Immature natural killer cell (primary cell): Measurements from ENCODE around the gene LRIG3. TPM values are rescaled to one million over a fixed set of nuclear protein-coding genes. Genes with fewer than 3 reads are reported as not detected.

Source experiments
- DNase-seq, 3 donors: peaks; one replicate each; pipeline ENCODE4 v3.0.0; 2022; ENCODE audit warnings: mixed read lengths in 1 of 3
- H3K27ac Mint-ChIP-seq, 6 donors: one replicate each; pipeline ENCODE4 v1.8.0; 2020; ENCODE audit warnings: mixed read lengths in 6 of 6, mild to moderate bottlenecking in 5 of 6, inconsistent platforms in 4 of 6, moderate library complexity in 3 of 6
- H3K27me3 Mint-ChIP-seq, 3 donors: one replicate each; pipeline ENCODE4 v1.8.0; 2020 to 2021; ENCODE audit warnings: low read depth in 3 of 3, mild to moderate bottlenecking in 3 of 3, mixed read lengths in 3 of 3, moderate library complexity in 3 of 3, inconsistent platforms in 1 of 3
- H3K36me3 Mint-ChIP-seq, 3 donors: one replicate each; pipeline ENCODE4 v1.8.0; 2020; ENCODE audit warnings: mixed read lengths in 3 of 3, inconsistent platforms in 2 of 3, mild to moderate bottlenecking in 2 of 3
- H3K4me1 Mint-ChIP-seq, 2 donors: one replicate each; pipeline ENCODE4 v1.8.0; 2020; ENCODE audit warnings: inconsistent platforms in 2 of 2, mild to moderate bottlenecking in 2 of 2, mixed read lengths in 2 of 2, moderate library complexity in 1 of 2
- H3K4me3 Mint-ChIP-seq, 5 donors: one replicate each; pipeline ENCODE4 v1.8.0; 2020; ENCODE audit warnings: mild to moderate bottlenecking in 5 of 5, mixed read lengths in 5 of 5, inconsistent platforms in 3 of 5, moderate library complexity in 3 of 5
- H3K9me3 Mint-ChIP-seq, 6 donors: one replicate each; pipeline ENCODE4 v1.8.0; 2020; ENCODE audit warnings: mild to moderate bottlenecking in 6 of 6, mixed read lengths in 6 of 6, inconsistent platforms in 4 of 6, moderate library complexity in 3 of 6
- polyA plus RNA-seq, 3 donors: library from polyadenylated mRNA; unstranded; fragments of 300-500 nt; fragmentation: Illumina TruSeq; gene quantifications; one replicate each; pipeline ENCODE4 v1.2.3, GENCODE V29; 2021

LRIG3 gene
- polyA plus RNA-seq, 3 donors from 2014 or later, result not detected

DNA sequence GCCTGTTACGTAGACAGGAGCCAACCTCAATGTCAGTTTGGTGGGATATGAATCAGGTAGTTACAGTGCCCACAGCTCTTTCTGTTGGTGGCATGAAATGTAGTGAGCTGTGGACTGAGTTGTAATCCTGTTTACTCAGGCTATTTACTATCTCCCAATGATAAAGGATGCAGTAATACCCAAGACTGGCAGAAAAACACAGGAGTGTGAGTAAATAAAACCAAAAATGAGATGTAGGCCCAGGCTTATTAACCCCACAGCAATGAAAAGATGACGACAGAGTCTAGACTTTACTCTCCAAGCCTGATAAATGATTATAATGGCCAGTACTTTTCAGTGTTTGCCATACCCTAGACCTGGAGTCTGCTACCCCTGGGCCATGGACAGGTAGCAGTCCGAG is 22.8 kb upstream of the LRIG3 start:
- Mint-ChIP-seq H3K4me1 (no peaks in the 10 kb centered on the region), H3K27ac (no peak overlapping the region)

GRCh38 chr12:58942345-58942744 is 22.0 kb upstream of the LRIG3 start:
- DNase-seq, result no peak
- Mint-ChIP-seq H3K4me1 (no peaks in the 10 kb centered on the region), H3K27ac (no peak overlapping the region), H3K27me3 (peaks cover 0 to 2% (median 0%) of the 10 kb centered on the region in 3 donors), H3K4me3 (no peak overlapping the region), H3K36me3 (no peaks in the 10 kb centered on the region), H3K9me3 (peaks cover 0 to 26% (median 5%) of the 10 kb centered on the region in 6 donors)

More for the DNA sequence above, 22.8 kb upstream of the LRIG3 start:
- no peak for DNase-seq
- H3K4me3 Mint-ChIP-seq, result no peak overlapping the region
- no peaks in the 10 kb centered on the region for H3K36me3 Mint-ChIP-seq
- H3K27me3 Mint-ChIP-seq, result peaks cover 0 to 2% (median 0%) of the 10 kb centered on the region in 3 donors
- peaks cover 0 to 29% (median 10%) of the 10 kb centered on the region in 6 donors for H3K9me3 Mint-ChIP-seq

DNA sequence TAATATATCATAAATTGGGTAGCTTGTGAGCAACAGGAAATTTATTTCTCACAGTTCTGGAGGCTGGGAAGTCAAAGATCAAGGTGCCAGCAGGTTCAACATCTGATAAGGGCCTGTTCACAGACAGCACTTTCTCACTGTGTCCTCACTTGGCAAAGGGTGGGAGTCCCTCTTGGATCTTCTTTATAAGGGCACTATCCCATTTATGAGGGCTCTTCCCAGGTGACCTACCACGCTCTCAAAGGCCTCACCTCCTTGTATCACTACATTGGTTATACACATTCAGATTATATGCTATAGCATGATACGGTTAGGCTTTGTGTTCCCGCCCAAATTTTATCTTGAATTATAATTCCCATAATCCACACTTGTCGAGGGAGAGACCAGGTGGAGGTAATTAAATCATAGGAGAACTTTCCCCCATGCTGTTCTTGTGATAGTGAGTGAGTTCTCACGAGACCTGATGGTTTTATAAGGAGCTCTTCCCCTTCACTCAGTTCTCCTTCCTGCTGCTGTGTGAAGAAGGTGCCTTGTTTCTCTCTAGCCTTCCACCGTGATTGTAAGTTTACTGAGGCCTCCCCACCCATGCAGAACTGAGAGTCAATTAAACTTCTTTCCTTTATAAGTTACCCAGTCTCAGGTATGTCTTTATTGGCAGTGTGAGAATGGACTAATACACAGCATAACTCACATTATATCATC is 19.2 kb upstream of the LRIG3 start:
- no peak overlapping the region for H3K4me3 Mint-ChIP-seq
- no peak for DNase-seq
- no peaks in the 10 kb centered on the region for H3K36me3 Mint-ChIP-seq
- H3K4me1 Mint-ChIP-seq, result no peaks in the 10 kb centered on the region
- peaks cover 0 to 17% (median under 1%) of the 10 kb centered on the region in 6 donors for H3K9me3 Mint-ChIP-seq
- peaks cover 0 to 2% (median 0%) of the 10 kb centered on the region in 3 donors for H3K27me3 Mint-ChIP-seq
- H3K27ac Mint-ChIP-seq, result no peak overlapping the region

DNA sequence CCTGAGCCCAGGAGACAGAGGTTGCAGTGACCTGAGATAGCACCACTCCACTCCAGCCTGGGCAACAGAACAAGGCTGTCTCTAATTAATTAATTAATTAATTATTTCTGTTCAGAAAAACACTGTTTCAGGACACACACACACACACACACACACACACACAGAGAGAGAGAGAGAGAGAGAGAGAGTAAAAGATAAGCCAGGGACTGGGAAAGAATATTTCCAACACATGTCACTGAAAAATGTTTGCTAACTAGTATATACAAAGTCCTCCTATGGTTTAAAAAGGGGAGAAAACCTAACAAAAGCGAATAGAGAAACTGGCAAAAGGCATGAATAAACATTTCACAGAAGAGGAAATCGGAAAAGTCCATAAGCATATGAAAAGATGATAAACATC is 18.1 kb upstream of the LRIG3 start:
- Mint-ChIP-seq H3K27me3 (peaks cover 0 to 3% (median 0%) of the 10 kb centered on the region in 3 donors), H3K4me3 (no peak overlapping the region), H3K36me3 (no peaks in the 10 kb centered on the region), H3K27ac (no peak overlapping the region), H3K4me1 (no peaks in the 10 kb centered on the region), H3K9me3 (peaks cover 0 to 17% (median 2%) of the 10 kb centered on the region in 6 donors)
- no peak for DNase-seq

DNA sequence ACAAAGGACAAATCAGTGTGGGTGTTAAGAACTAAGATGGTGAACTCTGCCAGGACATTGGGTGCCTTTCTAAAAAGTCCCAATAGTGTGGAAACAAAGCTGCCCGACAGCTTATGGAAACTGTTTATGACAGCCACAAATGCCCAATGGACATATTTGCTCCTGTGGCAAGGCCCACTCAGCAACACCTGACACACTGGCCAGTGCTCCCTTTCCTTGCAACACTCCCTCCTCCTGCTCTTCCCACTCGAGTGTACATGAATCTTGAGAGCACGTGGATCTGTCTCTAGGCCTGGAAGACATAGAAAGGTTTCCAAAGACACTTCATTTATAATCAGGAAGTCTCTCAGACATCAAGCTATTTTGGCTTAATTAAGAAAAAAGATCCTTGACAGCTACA is 14.2 kb upstream of the LRIG3 start:
- H3K36me3 Mint-ChIP-seq, result no peaks in the 10 kb centered on the region
- peaks cover 2 to 11% (median 5%) of the 10 kb centered on the region in 6 donors for H3K9me3 Mint-ChIP-seq
- no peaks in the 10 kb centered on the region for H3K4me1 Mint-ChIP-seq
- H3K27ac Mint-ChIP-seq, result no peak overlapping the region
- DNase-seq, result no peak
- no peak overlapping the region for H3K4me3 Mint-ChIP-seq
- peaks cover 0 to 3% (median 0%) of the 10 kb centered on the region in 3 donors for H3K27me3 Mint-ChIP-seq

DNA sequence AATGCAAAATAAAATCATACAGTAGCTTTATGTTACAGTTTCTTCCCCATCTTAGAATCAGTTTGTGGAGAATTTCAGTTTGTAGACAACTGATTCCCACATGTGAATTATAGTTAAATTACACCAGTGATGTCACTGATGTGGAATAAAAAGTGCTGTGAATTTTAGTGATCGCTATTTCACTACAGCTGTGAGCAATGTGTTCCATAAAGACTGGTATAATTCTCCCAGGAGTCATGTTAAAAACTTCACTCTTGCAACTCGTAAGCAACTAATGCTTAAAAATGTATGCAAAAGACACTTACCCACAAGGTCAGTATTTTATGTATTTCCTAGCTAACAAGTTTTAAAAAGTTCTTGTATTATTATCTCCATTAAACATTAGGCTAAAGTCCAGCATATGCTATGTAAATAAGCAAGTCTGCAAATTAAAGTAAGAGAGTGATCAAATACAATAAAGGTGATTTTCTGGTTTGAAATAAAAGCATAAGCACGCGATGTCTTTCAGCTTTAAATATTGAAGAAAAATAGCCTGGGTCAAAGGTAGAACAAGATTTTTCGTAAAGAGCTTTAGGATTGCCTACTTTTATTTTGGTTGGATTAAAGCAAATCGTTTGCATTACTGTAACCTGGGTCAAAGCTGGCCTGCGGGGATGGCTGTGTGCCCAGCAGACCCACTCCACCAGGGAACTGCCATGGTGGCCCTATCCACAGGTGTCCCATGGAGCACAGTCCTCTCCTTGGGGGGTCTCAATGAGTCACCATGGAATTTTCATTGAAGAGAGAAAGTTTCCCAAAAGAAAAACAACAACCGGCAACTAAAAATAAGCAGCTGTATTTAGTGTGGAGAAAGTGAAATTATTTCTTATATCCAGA is 12.7 kb upstream of the LRIG3 start:
- Mint-ChIP-seq H3K4me3 (no peak overlapping the region), H3K27ac (no peak overlapping the region), H3K4me1 (no peaks in the 10 kb centered on the region), H3K36me3 (no peaks in the 10 kb centered on the region), H3K9me3 (peaks cover 2 to 10% (median 5%) of the 10 kb centered on the region in 6 donors), H3K27me3 (peaks cover 0 to 3% (median 1%) of the 10 kb centered on the region in 3 donors)
- DNase-seq, result no peak

DNA sequence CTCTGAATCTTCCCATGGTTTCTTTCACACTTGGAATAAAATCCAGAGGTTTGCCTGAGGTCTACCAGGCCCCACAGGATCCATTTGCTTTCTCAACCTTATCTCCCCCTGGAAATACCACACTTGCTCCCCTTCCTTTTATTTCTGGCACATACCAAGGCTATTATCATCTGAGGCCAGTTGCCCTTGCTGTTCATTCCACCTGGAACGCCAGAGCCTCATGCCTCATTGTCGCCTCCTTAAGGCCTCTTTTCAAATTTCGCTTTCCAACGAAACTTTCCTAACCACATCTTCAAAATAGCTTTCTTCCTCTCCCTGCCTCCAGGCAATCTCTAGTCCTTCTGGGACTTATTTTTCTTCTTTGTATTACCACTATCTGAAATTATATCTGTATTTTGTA is 11.2 kb upstream of the LRIG3 start:
- no peaks in the 10 kb centered on the region for H3K36me3 Mint-ChIP-seq
- peaks cover 0 to 3% (median 3%) of the 10 kb centered on the region in 3 donors for H3K27me3 Mint-ChIP-seq
- peaks cover 0 to 8% (median 5%) of the 10 kb centered on the region in 6 donors for H3K9me3 Mint-ChIP-seq

GRCh38 chr12:58930770-58931324 is 10.5 kb upstream of the LRIG3 start:
- no peaks in the 10 kb centered on the region for H3K4me1 Mint-ChIP-seq
- no peak for DNase-seq
- peaks cover 0 to 3% (median 3%) of the 10 kb centered on the region in 3 donors for H3K27me3 Mint-ChIP-seq
- peaks cover 0 to 11% (median 5%) of the 10 kb centered on the region in 6 donors for H3K9me3 Mint-ChIP-seq
- H3K27ac Mint-ChIP-seq, result no peak overlapping the region
- no peaks in the 10 kb centered on the region for H3K36me3 Mint-ChIP-seq
- H3K4me3 Mint-ChIP-seq, result no peak overlapping the region

More for the DNA sequence above, 11.2 kb upstream of the LRIG3 start:
- Mint-ChIP-seq H3K27ac (no peak overlapping the region), H3K4me3 (no peak overlapping the region), H3K4me1 (no peaks in the 10 kb centered on the region)
- no peak for DNase-seq

- H3K9me3 Mint-ChIP-seq, result peaks cover 2 to 16% (median 5%) of the 10 kb centered on the region in 6 donors
- no peaks in the 10 kb centered on the region for H3K4me1 Mint-ChIP-seq
- H3K27me3 Mint-ChIP-seq, result peaks cover 0 to 3% (median 1%) of the 10 kb centered on the region in 3 donors
- DNase-seq, result no peak
- H3K4me3 Mint-ChIP-seq, result no peak overlapping the region
- H3K27ac Mint-ChIP-seq, result no peak overlapping the region
- H3K36me3 Mint-ChIP-seq, result no peaks in the 10 kb centered on the region
Observed at GRCh38 chr12:58927120-58927519, 6.8 kb upstream of the LRIG3 start.

DNA sequence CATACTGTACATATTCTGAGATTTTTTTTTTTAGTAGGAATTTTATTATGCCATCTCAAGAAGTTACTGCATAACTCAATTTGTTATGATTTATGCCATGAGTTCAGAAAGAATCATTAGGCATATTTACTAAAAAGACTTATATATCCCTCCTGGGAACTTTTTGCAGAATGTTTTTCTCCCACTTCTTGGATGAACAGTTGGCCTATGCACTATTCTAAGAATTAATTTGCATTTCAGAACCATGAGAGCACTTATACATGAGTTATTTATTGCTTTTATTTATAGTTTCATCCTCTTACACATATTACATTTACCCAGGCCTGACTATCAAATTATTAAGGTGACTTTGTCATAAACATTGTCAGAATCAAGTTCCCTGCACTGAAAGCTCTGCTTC is 6.3 kb upstream of the LRIG3 start:
- no peak for DNase-seq
- H3K4me1 Mint-ChIP-seq, result no peaks in the 10 kb centered on the region
- H3K27ac Mint-ChIP-seq, result no peak overlapping the region
- no peak overlapping the region for H3K4me3 Mint-ChIP-seq
- peaks cover 0 to 3% (median 1%) of the 10 kb centered on the region in 3 donors for H3K27me3 Mint-ChIP-seq
- H3K36me3 Mint-ChIP-seq, result no peaks in the 10 kb centered on the region
- peaks cover 2 to 14% (median 5%) of the 10 kb centered on the region in 6 donors for H3K9me3 Mint-ChIP-seq

- Mint-ChIP-seq H3K36me3 (no peaks in the 10 kb centered on the region), H3K27ac (no peak overlapping the region), H3K4me3 (no peak overlapping the region), H3K4me1 (no peaks in the 10 kb centered on the region), H3K9me3 (peaks cover 0 to 12% (median 8%) of the 10 kb centered on the region in 6 donors), H3K27me3 (peaks cover 0 to 5% (median 3%) of the 10 kb centered on the region in 3 donors)
- no peak for DNase-seq
Observed at GRCh38 chr12:58925751-58926150, 5.4 kb upstream of the LRIG3 start.

DNA sequence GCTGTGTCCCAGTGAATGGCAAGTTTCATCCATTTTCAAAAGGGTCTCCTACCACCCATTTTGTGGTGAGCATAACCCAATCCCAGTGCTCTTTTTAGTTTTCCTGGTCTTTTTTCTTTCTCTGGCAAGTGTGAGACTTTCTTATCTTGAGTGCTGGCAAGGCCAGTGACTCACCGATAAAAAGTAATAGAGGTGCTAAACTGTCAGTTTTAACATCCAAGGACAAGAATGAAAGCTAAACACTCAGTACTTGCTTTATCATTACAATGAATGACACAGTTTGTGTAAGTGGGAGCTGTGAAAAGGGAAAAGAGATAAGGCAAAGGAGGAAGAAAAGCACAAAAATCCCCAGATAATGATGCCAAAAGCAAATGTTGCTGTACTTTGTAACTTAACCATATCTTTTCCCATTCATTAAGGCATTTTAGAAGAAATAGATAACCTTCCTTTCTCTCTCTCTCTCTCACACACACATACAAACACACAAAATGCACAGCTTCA is 4.9 kb upstream of the LRIG3 start:
- Mint-ChIP-seq H3K4me3 (no peak overlapping the region), H3K9me3 (peaks cover 0 to 12% (median 8%) of the 10 kb centered on the region in 6 donors)
- no peak for DNase-seq

GRCh38 chr12:58924652-58925051 is 4.3 kb upstream of the LRIG3 start:
- Mint-ChIP-seq H3K9me3 (peaks cover 0 to 12% (median 8%) of the 10 kb centered on the region in 6 donors), H3K4me1 (no peaks in the 10 kb centered on the region), H3K27ac (no peak overlapping the region), H3K27me3 (peaks cover 0 to 5% (median 3%) of the 10 kb centered on the region in 3 donors), H3K4me3 (no peak overlapping the region), H3K36me3 (no peaks in the 10 kb centered on the region)
- no peak for DNase-seq

More for the DNA sequence above, 4.9 kb upstream of the LRIG3 start:
- no peak overlapping the region for H3K27ac Mint-ChIP-seq
- no peaks in the 10 kb centered on the region for H3K36me3 Mint-ChIP-seq
- H3K4me1 Mint-ChIP-seq, result no peaks in the 10 kb centered on the region
- H3K27me3 Mint-ChIP-seq, result peaks cover 0 to 5% (median 3%) of the 10 kb centered on the region in 3 donors
